GM19240 (cell line): ENCODE results near the gene CENPL.

Experiments
- DNase-seq: peaks from one replicate; pipeline ENCODE4 v3.0.0; 2011; ENCODE audit warnings: low spot score; ENCODE audit not compliant: insufficient read length

Gene CENPL

DNA sequence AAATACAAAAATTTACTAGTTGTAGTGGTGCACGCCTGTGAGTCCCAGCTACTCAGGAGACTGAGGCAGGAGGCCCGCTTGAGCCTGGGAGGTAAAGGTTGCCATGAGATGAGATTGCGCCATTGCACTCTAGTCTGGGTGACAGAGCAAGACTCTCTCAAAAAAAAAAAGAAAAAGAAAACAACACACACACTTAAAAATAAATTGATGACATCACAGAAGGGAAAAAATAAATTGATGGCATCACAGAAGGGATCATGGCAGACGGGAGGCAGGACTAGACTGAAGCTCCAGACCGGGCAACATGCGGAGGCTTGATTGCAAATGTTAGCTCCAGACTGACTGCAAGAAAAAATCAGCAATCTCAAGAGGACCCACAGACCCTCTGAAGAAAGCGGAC, 66.6 kb downstream of the CENPL start:
- DNase-seq, result no peak

- no peak for DNase-seq
Measured at GRCh38 chr1:173757666-173758065, 67.0 kb downstream of the CENPL start.

- no peak for DNase-seq
Measured at GRCh38 chr1:173753830-173754229, 70.9 kb downstream of the CENPL start.
